A549 (cell line): Measurements from ENCODE around the gene ACTR3C. TPM values are rescaled to one million over a fixed set of nuclear protein-coding genes. Genes with fewer than 3 reads are reported as not detected.
"Not testable (repeated sequence)": the region's sequence is repeated elsewhere in the genome, so short reads cannot be mapped to it uniquely, and the experiment has no call there.

Experiments used
- ATAC-seq, 2 experiments: fragments of 200-7000 bp in 1 of 2; fragments of >200 bp in 1 of 2; cut with Nextera tagmentation in 1 of 2; cut with Tn5 transposase in 1 of 2; 3 replicates each; pipeline versions ENCODE4 v1.8.0 to v1.9.1; 2018 to 2020; ENCODE audit warnings: mild to moderate bottlenecking in 1 of 2, moderate library complexity in 1 of 2
- CTCF ChIA-PET: fragments of 300-600 bp; sonication (Branson Sonifier 250); formaldehyde crosslinking; extraction: SDS; loops from one replicate; lab custom pipeline; 2021; ENCODE audit warnings: antibody characterized with exemption, inconsistent platforms; lab: Yijun Ruan, JAX
- POLR2A ChIA-PET: fragments of 350-600 bp; formaldehyde crosslinking; extraction: SDS; loops from one replicate; lab custom pipeline; 2021; ENCODE audit warnings: antibody characterized with exemption, inconsistent platforms; lab: Yijun Ruan, JAX
- DNase-seq, 2 experiments: peaks; one replicate each; pipeline versions ENCODE4 v3.0.0 to v3.0.0-alpha.2; 2011 to 2016; ENCODE audit warnings: low read depth in 1 of 2, low spot score in 1 of 2
- FAIRE-seq: peaks from 2 replicates; lab custom pipeline; 2011; peaks lifted over from hg19 to GRCh38; lab: Jason Lieb, UNC
- H3K27ac ChIP-seq, 2 experiments: fragments of >200 bp; sonication (Bioruptor Twin); formaldehyde crosslinking; 3 replicates each; pipeline ENCODE4 v1.5.1; 2016 to 2017
- H3K4me1 ChIP-seq: fragments of >200 bp; sonication (Bioruptor Twin); formaldehyde crosslinking; 3 replicates; pipeline ENCODE4 v1.6.1; 2016
- H3K4me2 ChIP-seq: fragments of >200 bp; sonication (Bioruptor Twin); formaldehyde crosslinking; 3 replicates; pipeline ENCODE4 v1.6.1; 2016
- H3K4me3 ChIP-seq: fragments of >200 bp; sonication (Bioruptor Twin); formaldehyde crosslinking; 3 replicates; pipeline ENCODE4 v1.5.1; 2016
- H3K9me3 ChIP-seq: fragments of >200 bp; sonication (Bioruptor Twin); formaldehyde crosslinking; 3 replicates; pipeline ENCODE4 v1.6.1; 2016
- BHLHE40 ChIP-seq: IDR thresholded peaks from 2 replicates; pipeline ENCODE4 v1.6.1; 2012; ENCODE audit warnings: low read depth, low read length, inconsistent platforms
- CHD4 ChIP-seq: fragments of 200-600 bp; sonication (generic); IDR thresholded peaks from 2 replicates; pipeline ENCODE4 v1.6.1; 2016; ENCODE audit warnings: antibody characterized with exemption, mild to moderate bottlenecking, borderline replicate concordance
- ESRRA ChIP-seq: fragments of 150-350 bp; IDR thresholded peaks from 2 replicates; pipeline ENCODE4 v1.6.1; 2014; ENCODE audit warnings: mild to moderate bottlenecking, low read length, borderline replicate concordance
- FOSB ChIP-seq: fragments of 250-450 bp; sonication (Bioruptor Pico); IDR thresholded peaks from 2 replicates; pipeline ENCODE4 v1.5.0; 2020; ENCODE audit warnings: mild to moderate bottlenecking, moderate library complexity
- MAFK ChIP-seq: fragments of 450-650 bp; IDR thresholded peaks from 2 replicates; pipeline ENCODE4 v1.6.1; 2014; ENCODE audit not compliant: partially characterized antibody
- MYC ChIP-seq: IDR thresholded peaks from 2 replicates; pipeline ENCODE4 v1.6.1; 2012; ENCODE audit warnings: mild to moderate bottlenecking, inconsistent platforms, low read length, improper control_type of control experiment, borderline replicate concordance
- NFE2L2 ChIP-seq: fragments of 150-350 bp; conservative IDR thresholded peaks from 2 replicates; pipeline ENCODE4 v1.6.1; 2014; ENCODE audit warnings: low read length
- NPAS2 ChIP-seq: fragments of 250-450 bp; sonication (Bioruptor Pico); IDR thresholded peaks from 2 replicates; pipeline ENCODE4 v1.8.0; 2022; ENCODE audit warnings: mild to moderate bottlenecking, moderate library complexity, borderline replicate concordance
- POLR2AphosphoS2 ChIP-seq: conservative IDR thresholded peaks from 2 replicates; pipeline ENCODE4 v1.6.1; 2012; ENCODE audit warnings: low read length, improper control_type of control experiment, inconsistent platforms
- RAD21 ChIP-seq, 2 experiments: fragments of >200 bp in 1 of 2; sonication (Bioruptor Twin) in 1 of 2; formaldehyde crosslinking in 1 of 2; IDR thresholded peaks in 1 of 2; conservative IDR thresholded peaks in 1 of 2; 2 replicates in 1 of 2; 3 replicates in 1 of 2; pipeline ENCODE4 v1.6.1; 2012 to 2018; ENCODE audit warnings: inconsistent platforms in 1 of 2
- RARB ChIP-seq: fragments of 250-450 bp; sonication (Bioruptor Pico); IDR thresholded peaks from 2 replicates; pipeline ENCODE4 v1.8.0; 2021; ENCODE audit warnings: mild to moderate bottlenecking, moderate library complexity
- RFX5 ChIP-seq: fragments of 450-650 bp; IDR thresholded peaks from 2 replicates; pipeline ENCODE4 v1.7.1; 2014; ENCODE audit warnings: antibody characterized with exemption, mild to moderate bottlenecking, moderate library complexity
- RNF2 ChIP-seq: fragments of 200-600 bp; sonication (generic); IDR thresholded peaks from 2 replicates; pipeline ENCODE4 v1.6.1; 2016; ENCODE audit warnings: low read depth, mild to moderate bottlenecking, antibody characterized with exemption, moderate library complexity, borderline replicate concordance
- SMC3 ChIP-seq: fragments of >200 bp; sonication (Bioruptor Twin); formaldehyde crosslinking; IDR thresholded peaks from 3 replicates; pipeline ENCODE4 v1.6.1; 2018; ENCODE audit warnings: inconsistent platforms
- TFCP2L1 ChIP-seq: fragments of 250-450 bp; sonication (Bioruptor Pico); IDR thresholded peaks from 2 replicates; pipeline ENCODE4 v1.5.0; 2021; ENCODE audit warnings: mild to moderate bottlenecking
- ZNF302 ChIP-seq: fragments of 250-450 bp; sonication (Bioruptor Pico); IDR thresholded peaks from 2 replicates; pipeline ENCODE4 v1.9.0; 2021; ENCODE audit warnings: inconsistent platforms, mild to moderate bottlenecking, moderate library complexity
- WGBS: methylation state at CpG from one replicate; pipeline ENCODE4 v1.1.6; 2017; ENCODE audit errors: missing lambda C conversion rate; 5-methylcytosine and 5-hydroxymethylcytosine counted together
- polyA plus RNA-seq, 4 experiments: library from polyadenylated mRNA; depleted of rRNA in 3 of 4; stranded (reverse); fragments of >200 nt; fragmentation: RNase III in 1 of 4; extraction: RNeasy Plus Mini Kit Qiagen cat#74134 plus additional on column Dnase treatment in 1 of 4; gene quantifications; 2 replicates in 3 of 4; 3 replicates in 1 of 4; pipeline ENCODE4 v1.2.3, GENCODE V29; 2011 to 2017
- TF ChIP-seq, protein P1 (sequence below): fragments of 250-450 bp; sonication (Bioruptor Pico); IDR thresholded peaks from 2 replicates; pipeline ENCODE4 v1.5.0; 2021; ENCODE audit warnings: mild to moderate bottlenecking, moderate library complexity, borderline replicate concordance

The ACTR3C gene
- polyA plus RNA-seq, 2 of the 4 experiments (the other 2 are of a cell fraction) = 0.43 TPM

DNA sequence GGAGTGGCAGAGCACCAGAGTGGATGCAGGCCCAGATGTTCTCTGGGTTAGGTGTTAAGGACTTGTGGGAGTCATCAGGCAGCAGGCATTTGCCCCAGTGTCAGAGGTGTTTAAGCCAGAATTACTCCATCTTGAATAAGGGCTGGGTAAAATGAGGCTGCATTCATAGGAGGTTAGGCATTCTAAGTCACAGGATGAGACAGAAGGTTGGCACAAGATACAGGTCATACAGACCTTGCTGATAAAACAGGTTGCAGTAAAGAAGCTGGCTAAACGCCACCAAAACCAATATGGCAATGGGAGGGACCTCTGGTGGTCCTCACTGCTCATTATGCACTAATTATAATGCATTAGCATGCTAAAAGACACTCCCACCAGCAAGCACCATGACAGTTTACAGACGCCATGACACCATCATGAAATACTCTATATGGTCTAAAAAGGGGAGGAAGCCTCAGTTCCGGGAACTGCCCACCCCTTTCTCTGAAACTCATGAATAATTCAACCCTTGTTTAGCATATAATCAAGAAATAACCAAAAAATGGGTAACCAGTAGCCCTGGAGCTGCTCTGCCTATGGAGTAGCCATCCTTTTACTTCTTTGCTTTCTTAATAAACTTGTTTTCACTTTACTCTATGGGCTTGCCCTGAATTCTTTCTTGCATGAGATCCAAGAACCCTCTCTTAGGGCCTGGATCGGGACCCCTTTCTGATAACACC lies 1.1 kb downstream of the ACTR3C start:
- Histone ChIP-seq H3K4me2 (no peak overlapping the region), H3K9me3 (no peaks in the 10 kb centered on the region), H3K4me3 (no peak overlapping the region), H3K27ac (no peak overlapping the region), H3K4me1 (no peaks in the 10 kb centered on the region)
- POLR2A ChIA-PET = no interaction called here
- CTCF ChIA-PET = no interaction called here
- no peak for ATAC-seq
- no peak for FAIRE-seq
- TF ChIP-seq ZNF302 (no peak), TFCP2L1 (CRISPR knock-in tag) (no peak), RAD21 (conservative IDR thresholded peaks at IDR 0.05 in 1 of 2, IDR thresholded peaks at IDR 0.05 in 1 of 2) (no peak), NPAS2 (CRISPR knock-in tag) (no peak), MYC (no peak), NFE2L2 (no peak), MAFK (no peak), POLR2AphosphoS2 (no peak), CHD4 (no peak), SMC3 (no peak)
- no peak for DNase-seq
- 75% methylated on average over 4 of the region's 4 CpGs for WGBS

DNA sequence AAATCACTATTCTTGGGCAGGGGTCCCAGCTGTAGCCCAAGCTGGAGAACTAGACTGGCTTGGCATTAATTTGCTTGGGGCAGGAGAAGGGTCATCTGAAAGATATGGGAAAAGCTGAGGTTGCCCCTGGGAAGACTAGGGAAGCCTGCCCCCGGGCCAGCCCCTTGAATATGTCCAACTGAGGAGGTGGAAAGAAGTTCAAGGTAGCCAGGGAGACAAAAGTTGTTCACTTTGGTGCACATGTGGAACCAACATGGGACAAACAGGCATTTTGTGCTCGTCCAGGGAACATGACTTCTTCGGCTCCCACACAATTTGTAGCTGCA lies 1.6 kb downstream of the ACTR3C start:
- DNase-seq = no peak
- Histone ChIP-seq H3K27ac (no peak overlapping the region), H3K9me3 (no peaks in the 10 kb centered on the region), H3K4me3 (no peak overlapping the region), H3K4me2 (no peak overlapping the region), H3K4me1 (no peaks in the 10 kb centered on the region)
- no peak for ATAC-seq
- POLR2A ChIA-PET = no interaction called here
- no peak for TF ChIP-seq RFX5
- TF ChIP-seq FOSB = no peak
- no peak for FAIRE-seq
- 57% methylated on average over 3 of the region's 3 CpGs for WGBS
- CTCF ChIA-PET = no interaction called here

DNA sequence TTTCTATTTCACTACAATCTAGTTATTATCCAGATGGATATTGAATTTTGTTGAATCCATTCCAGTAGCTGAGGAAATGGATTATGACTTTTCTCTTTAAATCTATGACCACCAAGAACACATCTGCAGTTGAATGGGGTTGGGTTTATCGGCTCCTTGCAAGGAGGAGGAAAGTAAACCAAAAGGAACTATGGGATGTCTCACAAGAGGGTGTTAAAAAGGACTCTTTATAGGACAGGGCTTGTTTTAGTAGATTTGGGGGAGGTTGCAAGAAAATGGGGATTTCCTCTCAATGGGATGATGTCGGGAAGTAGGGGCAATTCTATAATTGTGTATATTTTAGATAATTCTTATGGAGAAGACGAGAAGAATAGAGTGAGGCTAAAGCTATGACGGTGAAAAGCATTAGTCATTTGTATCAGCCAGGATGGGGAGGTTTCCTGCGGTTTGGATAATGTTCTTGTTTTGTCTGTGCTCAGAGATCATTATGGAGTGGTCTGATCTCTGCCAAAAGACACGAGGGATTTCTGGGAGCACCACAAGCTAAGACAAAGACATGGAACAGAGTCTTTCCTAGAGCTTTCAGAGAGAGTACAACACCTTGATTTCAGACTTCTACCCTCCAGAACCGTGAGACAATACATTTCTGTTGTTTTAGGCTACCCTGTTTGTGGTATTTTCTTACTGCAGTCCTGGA lies 5.4 kb downstream of the ACTR3C start:
- no peak overlapping the region for H3K4me2 ChIP-seq
- no peak overlapping the region for H3K27ac ChIP-seq
- POLR2A ChIA-PET = no interaction called here
- H3K9me3 ChIP-seq = no peaks in the 10 kb centered on the region
- no peak overlapping the region for H3K4me3 ChIP-seq
- ATAC-seq (no peak), FAIRE-seq (no peak), DNase-seq (no peak)
- no peaks in the 10 kb centered on the region for H3K4me1 ChIP-seq
- CTCF ChIA-PET = interaction anchor here (0.7 to 1.6 kb wide), 2 partner anchors 10 to 29 kb away, joined by 3 to 4 read pairs; no protein-coding TSS in a partner anchor
- TF ChIP-seq ESRRA (no peak), FOSB (no peak), MYC (no peak), ZNF302 (no peak), RARB (CRISPR knock-in tag) (no peak), MAFK (no peak), BHLHE40 (no peak), RNF2 (no peak)
- TF ChIP-seq, protein P1, sequence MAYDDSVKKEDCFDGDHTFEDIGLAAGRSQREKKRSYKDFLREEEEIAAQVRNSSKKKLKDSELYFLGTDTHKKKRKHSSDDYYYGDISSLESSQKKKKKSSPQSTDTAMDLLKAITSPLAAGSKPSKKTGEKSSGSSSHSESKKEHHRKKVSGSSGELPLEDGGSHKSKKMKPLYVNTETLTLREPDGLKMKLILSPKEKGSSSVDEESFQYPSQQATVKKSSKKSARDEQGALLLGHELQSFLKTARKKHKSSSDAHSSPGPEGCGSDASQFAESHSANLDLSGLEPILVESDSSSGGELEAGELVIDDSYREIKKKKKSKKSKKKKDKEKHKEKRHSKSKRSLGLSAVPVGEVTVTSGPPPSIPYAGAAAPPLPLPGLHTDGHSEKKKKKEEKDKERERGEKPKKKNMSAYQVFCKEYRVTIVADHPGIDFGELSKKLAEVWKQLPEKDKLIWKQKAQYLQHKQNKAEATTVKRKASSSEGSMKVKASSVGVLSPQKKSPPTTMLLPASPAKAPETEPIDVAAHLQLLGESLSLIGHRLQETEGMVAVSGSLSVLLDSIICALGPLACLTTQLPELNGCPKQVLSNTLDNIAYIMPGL (CRISPR knock-in tag) = no peak
- 39% methylated on average over 7 of the region's 7 CpGs for WGBS

DNA sequence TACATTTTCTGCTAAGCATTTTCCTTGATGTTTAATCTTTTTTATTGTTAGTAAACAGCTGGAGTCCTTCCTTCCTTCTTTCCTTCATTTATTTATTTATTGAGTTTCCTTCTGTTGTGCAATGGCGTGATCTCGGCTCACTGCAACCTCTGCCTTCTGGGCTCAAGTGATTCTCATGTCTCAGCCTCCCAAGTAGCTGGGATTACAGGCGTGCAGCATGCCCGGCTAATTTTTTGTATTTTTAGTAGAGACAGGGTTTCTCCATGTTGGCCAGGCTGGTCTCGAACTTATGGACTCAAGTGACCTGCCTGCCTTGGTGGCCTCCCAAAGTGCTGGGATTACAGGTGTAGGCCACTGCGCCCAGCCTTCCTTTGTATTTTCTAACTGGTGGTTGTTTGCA lies 6.4 kb downstream of the ACTR3C start:
- DNase-seq, H3K4me2 ChIP-seq, H3K4me3 ChIP-seq, POLR2A ChIA-PET, H3K9me3 ChIP-seq, H3K4me1 ChIP-seq, ATAC-seq, FAIRE-seq, H3K27ac ChIP-seq: not testable (repeated sequence)
- CTCF ChIA-PET = interaction anchor here (0.6 to 1.6 kb wide), 3 partner anchors 9 to 565 kb away, joined by 3 to 4 read pairs (median 3); no protein-coding TSS in a partner anchor
- 75% methylated on average over 6 of the region's 6 CpGs for WGBS
